SK-N-SH treated with all-trans-retinoic acid at 6 μM for 48 hours (cell line): ENCODE measurements around the gene HIVEP2.

Experiments
- ATAC-seq: fragments of 200-7000 bp; cut with Tn5 transposase; 3 replicates; pipeline ENCODE4 v1.9.1; 2020; ENCODE audit warnings: mild to moderate bottlenecking, moderate library complexity
- ARNTL ChIP-seq: fragments of 450-650 bp; formaldehyde crosslinking; IDR thresholded peaks from 2 replicates; pipeline ENCODE4 v1.5.0; 2020; ENCODE audit warnings: low read depth, mild to moderate bottlenecking, moderate library complexity, borderline replicate concordance
- BACH2 ChIP-seq: fragments of 250-450 bp; sonication (Bioruptor Pico); IDR thresholded peaks from 2 replicates; pipeline ENCODE4 v1.9.0; 2021; ENCODE audit warnings: mild to moderate bottlenecking, borderline replicate concordance
- CSDC2 ChIP-seq: fragments of 250-450 bp; sonication (Bioruptor Pico); IDR thresholded peaks from 2 replicates; pipeline ENCODE4 v1.5.0; 2020; ENCODE audit warnings: mild to moderate bottlenecking, moderate library complexity
- CSRNP3 ChIP-seq: fragments of 250-450 bp; sonication (Bioruptor Pico); IDR thresholded peaks from 2 replicates; pipeline ENCODE4 v1.5.1; 2021; ENCODE audit warnings: mild to moderate bottlenecking, moderate library complexity
- ESRRG ChIP-seq: fragments of 250-450 bp; sonication (Bioruptor Pico); IDR thresholded peaks from 2 replicates; pipeline ENCODE4 v1.6.1; 2021; ENCODE audit warnings: mild to moderate bottlenecking
- GLIS3 ChIP-seq: fragments of 250-450 bp; sonication (Bioruptor Pico); IDR thresholded peaks from 2 replicates; pipeline ENCODE4 v1.5.0; 2020; ENCODE audit warnings: mild to moderate bottlenecking, moderate library complexity
- OSR1 ChIP-seq: fragments of 250-450 bp; sonication (Bioruptor Pico); IDR thresholded peaks from 2 replicates; pipeline ENCODE4 v1.8.0; 2022; ENCODE audit warnings: moderate library complexity, mild to moderate bottlenecking, inconsistent platforms
- PATZ1 ChIP-seq: fragments of 250-450 bp; sonication (Bioruptor Pico); IDR thresholded peaks from 2 replicates; pipeline ENCODE4 v1.8.0; 2020; ENCODE audit warnings: mild to moderate bottlenecking, moderate library complexity, borderline replicate concordance
- POU6F1 ChIP-seq: fragments of 250-450 bp; sonication (Bioruptor Pico); IDR thresholded peaks from 2 replicates; pipeline ENCODE4 v1.8.0; 2021; ENCODE audit warnings: low read depth, mild to moderate bottlenecking, moderate library complexity, borderline replicate concordance
- PPARA ChIP-seq: fragments of 250-450 bp; sonication (Bioruptor Pico); IDR thresholded peaks from 2 replicates; pipeline ENCODE4 v1.5.0; 2020; ENCODE audit warnings: mild to moderate bottlenecking, borderline replicate concordance
- RARB ChIP-seq: fragments of 250-450 bp; sonication (Bioruptor Pico); IDR thresholded peaks from 2 replicates; pipeline ENCODE4 v1.8.0; 2021; ENCODE audit warnings: mild to moderate bottlenecking, moderate library complexity
- SNAI2 ChIP-seq: fragments of 250-450 bp; sonication (Bioruptor Pico); IDR thresholded peaks from 2 replicates; pipeline ENCODE4 v1.5.0; 2020; ENCODE audit warnings: mild to moderate bottlenecking, moderate library complexity
- TCF4 ChIP-seq: fragments of 250-450 bp; sonication (Bioruptor Pico); IDR thresholded peaks from 2 replicates; pipeline ENCODE4 v1.8.0; 2021; ENCODE audit warnings: mild to moderate bottlenecking, moderate library complexity, borderline replicate concordance
- TOX ChIP-seq: fragments of 250-450 bp; sonication (Bioruptor Pico); IDR thresholded peaks from 2 replicates; pipeline ENCODE4 v1.8.0; 2021; ENCODE audit warnings: mild to moderate bottlenecking, moderate library complexity, borderline replicate concordance
- TSHZ2 ChIP-seq: fragments of 250-450 bp; sonication (Bioruptor Pico); IDR thresholded peaks from 2 replicates; pipeline ENCODE4 v1.5.0; 2020; ENCODE audit warnings: mild to moderate bottlenecking, moderate library complexity
- ZC3H10 ChIP-seq: fragments of 250-450 bp; sonication (Bioruptor Pico); IDR thresholded peaks from 2 replicates; pipeline ENCODE4 v1.5.1; 2021; ENCODE audit warnings: mild to moderate bottlenecking, moderate library complexity
- ZFP3 ChIP-seq: fragments of 250-450 bp; sonication (Bioruptor Pico); IDR thresholded peaks from 2 replicates; pipeline ENCODE4 v1.5.0; 2020; ENCODE audit warnings: mild to moderate bottlenecking, moderate library complexity
- ZFP30 ChIP-seq: fragments of 450-650 bp; formaldehyde crosslinking; IDR thresholded peaks from 2 replicates; pipeline ENCODE4 v1.5.0; 2022; ENCODE audit warnings: mild to moderate bottlenecking, moderate library complexity
- ZNF565 ChIP-seq: fragments of 450-650 bp; formaldehyde crosslinking; conservative IDR thresholded peaks from 2 replicates; pipeline ENCODE4 v1.5.0; 2020; ENCODE audit warnings: low read depth, mild to moderate bottlenecking, moderate library complexity
- ZNF70 ChIP-seq: fragments of 450-650 bp; formaldehyde crosslinking; IDR thresholded peaks from 2 replicates; pipeline ENCODE4 v1.5.0; 2020; ENCODE audit warnings: mild to moderate bottlenecking, moderate library complexity
- ZNF8 ChIP-seq: fragments of 450-650 bp; formaldehyde crosslinking; IDR thresholded peaks from 2 replicates; pipeline ENCODE4 v1.5.0; 2020; ENCODE audit warnings: mild to moderate bottlenecking, moderate library complexity

The HIVEP2 gene

GRCh38 chr6:142871910-142872331 is 73.1 kb downstream of the HIVEP2 start:
- ATAC-seq = peak; percentile 78
- TF ChIP-seq TOX (CRISPR knock-in tag) (peak; percentile 8; the same call in 1 of the 2 replicates), SNAI2 (no peak), ZNF8 (CRISPR knock-in tag) (no peak)

GRCh38 chr6:142870787-142871415 is 74.1 kb downstream of the HIVEP2 start:
- ATAC-seq = no peak
- TF ChIP-seq CSRNP3 (CRISPR knock-in tag) (no peak), SNAI2 (no peak), PPARA (CRISPR knock-in tag) (no peak), PATZ1 (CRISPR knock-in tag) (no peak), OSR1 (no peak), POU6F1 (CRISPR knock-in tag) (no peak), ZNF565 (CRISPR knock-in tag) (no peak), ESRRG (CRISPR knock-in tag) (no peak), ZC3H10 (CRISPR knock-in tag) (no peak), ZFP30 (CRISPR knock-in tag) (no peak), TOX (CRISPR knock-in tag) (no peak), TCF4 (no peak), ARNTL (no peak), TSHZ2 (CRISPR knock-in tag) (no peak), ZNF8 (CRISPR knock-in tag) (no peak), BACH2 (CRISPR knock-in tag) (no peak), RARB (CRISPR knock-in tag) (no peak), ZFP3 (CRISPR knock-in tag) (no peak), ZNF70 (CRISPR knock-in tag) (no peak), GLIS3 (CRISPR knock-in tag) (no peak)

GRCh38 chr6:142868917-142869316 is 76.1 kb downstream of the HIVEP2 start:
- no peak for TF ChIP-seq TCF4
- no peak for TF ChIP-seq CSDC2
- TF ChIP-seq TOX (CRISPR knock-in tag) = no peak
- TF ChIP-seq ZC3H10 (CRISPR knock-in tag) = no peak
- TF ChIP-seq SNAI2 = no peak
- no peak for TF ChIP-seq ESRRG (CRISPR knock-in tag)
- TF ChIP-seq ZFP30 (CRISPR knock-in tag) = no peak
- TF ChIP-seq GLIS3 (CRISPR knock-in tag) = no peak
- no peak for TF ChIP-seq ZNF8 (CRISPR knock-in tag)
- TF ChIP-seq PATZ1 (CRISPR knock-in tag) = no peak
- no peak for TF ChIP-seq ZFP3 (CRISPR knock-in tag)
- TF ChIP-seq ZNF565 (CRISPR knock-in tag) = no peak
- no peak for TF ChIP-seq PPARA (CRISPR knock-in tag)
- no peak for TF ChIP-seq TSHZ2 (CRISPR knock-in tag)
- ATAC-seq = no peak
